Esophagus (tissue), 2 donors: Measurements from ENCODE around the gene CACNA1B. TPM values are rescaled to one million over a fixed set of nuclear protein-coding genes. Genes with fewer than 3 reads are reported as not detected.

ENCODE experiments used
- H3K27ac ChIP-seq, 2 donors: one replicate each; pipeline ENCODE4 v1.5.1; 2013; ENCODE audit warnings: low read depth in 2 of 2, mild to moderate bottlenecking in 2 of 2, inconsistent platforms in 1 of 2, low read length in 1 of 2, moderate library complexity in 1 of 2
- H3K27me3 ChIP-seq, 2 donors: one replicate each; pipeline ENCODE4 v1.6.1; 2013; ENCODE audit warnings: low read length in 2 of 2, control low read depth in 1 of 2, mild to moderate bottlenecking in 1 of 2; ENCODE audit not compliant: insufficient read depth in 2 of 2, control insufficient read depth in 1 of 2
- H3K36me3 ChIP-seq, 2 donors: one replicate each; pipeline ENCODE4 v1.6.1; 2013; ENCODE audit warnings: low read length in 1 of 2; ENCODE audit not compliant: control insufficient read depth in 2 of 2, insufficient read depth in 2 of 2
- H3K4me1 ChIP-seq, 2 donors: one replicate each; pipeline ENCODE4 v1.6.1; 2013; ENCODE audit warnings: low read length in 1 of 2; ENCODE audit not compliant: control insufficient read depth in 2 of 2, insufficient read depth in 2 of 2
- H3K4me3 ChIP-seq, 2 donors: one replicate each; pipeline ENCODE4 v1.5.1; 2013; ENCODE audit warnings: low read length in 2 of 2, mild to moderate bottlenecking in 2 of 2, low read depth in 1 of 2, moderate library complexity in 1 of 2
- H3K9me3 ChIP-seq, 2 donors: one replicate each; pipeline ENCODE4 v1.6.1; 2013; ENCODE audit warnings: mild to moderate bottlenecking in 2 of 2, low read depth in 1 of 2, low read length in 1 of 2, moderate library complexity in 1 of 2; ENCODE audit not compliant: control insufficient read depth in 2 of 2, insufficient read depth in 1 of 2
- WGBS, 2 donors: extraction: QIAGEN DNeasy Blood & Tissue Kit; methylation state at CpG; one replicate each; pipeline ENCODE4 v1.1.7; 2013; 5-methylcytosine and 5-hydroxymethylcytosine counted together
- polyA plus RNA-seq, 2 donors: library from polyadenylated mRNA; stranded (reverse); fragments of 200-250 nt; gene quantifications; one replicate each; pipeline ENCODE4 v1.2.3, GENCODE V29; 2013
- donor health status: healthy with polysubstance abuse.
- donor health status: Bipolar disorder and iron deficiency.

The CACNA1B gene
- polyA plus RNA-seq, 2 donors = under 0.01 TPM

- H3K4me1 ChIP-seq = no peaks in the 10 kb centered on the region
- H3K27ac ChIP-seq = no peak overlapping the region
- WGBS, 2 donors = 86 to 89% methylated on average over 4 of the region's 4 CpGs
- no peaks in the 10 kb centered on the region for H3K36me3 ChIP-seq
- H3K4me3 ChIP-seq = no peak overlapping the region
- no peaks in the 10 kb centered on the region for H3K27me3 ChIP-seq
- no peaks in the 10 kb centered on the region for H3K9me3 ChIP-seq
Observed at GRCh38 chr9:138052322-138052615, 174.7 kb downstream of the CACNA1B start.

DNA sequence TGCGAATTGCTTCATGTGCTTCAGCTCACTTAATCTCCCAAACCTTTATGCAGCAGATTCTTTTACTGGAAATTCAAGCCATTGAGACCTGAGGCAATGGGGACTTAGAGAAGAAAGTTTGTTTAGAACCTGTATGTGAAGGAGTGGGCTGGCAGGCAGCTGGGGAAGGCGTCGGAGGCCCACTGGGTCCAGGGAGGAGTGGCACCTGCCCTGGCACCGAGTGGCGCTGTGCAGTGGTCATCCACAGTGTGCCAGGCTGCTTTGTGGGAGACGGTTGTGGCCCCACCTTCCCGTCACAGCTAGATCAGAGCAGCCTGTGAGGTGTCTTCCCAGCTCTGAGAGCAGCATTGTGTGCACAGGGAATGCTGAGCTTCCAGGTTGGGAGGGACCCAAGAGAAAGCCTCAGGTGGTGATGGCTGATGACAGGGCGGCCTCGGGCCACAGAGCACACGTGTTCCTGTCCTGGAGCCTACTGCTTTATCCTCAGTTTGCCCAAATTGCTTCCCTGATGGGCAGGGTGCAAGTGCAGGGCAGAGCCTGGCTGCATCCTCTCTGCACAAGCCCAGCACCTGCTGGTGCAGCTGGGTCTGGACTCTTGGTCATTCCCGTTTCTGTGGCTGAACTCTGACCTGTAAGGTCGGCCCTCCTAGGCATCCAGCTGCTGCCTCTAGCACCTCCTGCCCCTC, 175.2 kb downstream of the CACNA1B start:
- H3K4me1 ChIP-seq = no peaks in the 10 kb centered on the region
- H3K27ac ChIP-seq = no peak overlapping the region
- H3K4me3 ChIP-seq = no peak overlapping the region
- H3K27me3 ChIP-seq = no peaks in the 10 kb centered on the region
- no peaks in the 10 kb centered on the region for H3K9me3 ChIP-seq
- 75 to 77% methylated on average over 12 of the region's 12 CpGs for WGBS, 2 donors
- H3K36me3 ChIP-seq = no peaks in the 10 kb centered on the region

DNA sequence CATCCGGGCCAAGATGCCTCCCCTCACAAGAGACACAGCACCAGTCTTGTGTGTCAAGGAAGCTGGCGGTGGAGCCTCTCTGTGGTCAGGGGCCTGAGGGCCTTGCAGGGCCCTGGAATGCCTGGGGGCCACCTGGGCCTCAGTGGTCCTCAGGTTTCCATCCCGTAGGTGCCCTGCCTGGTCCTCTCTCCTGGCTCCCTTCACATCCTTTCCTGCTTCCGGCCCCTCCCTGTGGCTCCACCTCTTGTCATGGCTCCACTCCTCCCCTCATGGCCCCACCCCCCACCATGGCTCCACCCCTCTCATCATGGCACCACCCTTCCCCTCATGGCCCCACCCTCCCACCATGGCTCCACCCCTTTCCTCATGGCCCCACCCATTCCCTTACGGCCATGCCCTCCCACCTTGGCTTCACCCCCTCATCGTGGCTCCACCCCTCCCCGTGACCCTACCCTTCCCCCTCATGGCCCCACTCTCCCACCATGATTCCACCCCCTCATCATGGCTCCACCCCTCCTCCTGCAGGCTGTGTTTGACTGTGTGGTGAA, 175.8 kb downstream of the CACNA1B start:
- Histone ChIP-seq H3K9me3 (no peaks in the 10 kb centered on the region), H3K4me1 (no peaks in the 10 kb centered on the region)
- 79 to 83% methylated on average over 7 of the region's 7 CpGs for WGBS, 2 donors

GRCh38 chr9:138053996-138054752, 176.6 kb downstream of the CACNA1B start:
- WGBS, 2 donors = 68 to 75% methylated on average over 16 of the region's 16 CpGs
- H3K9me3 ChIP-seq = no peaks in the 10 kb centered on the region
- H3K4me1 ChIP-seq = no peaks in the 10 kb centered on the region
- no peak overlapping the region for H3K27ac ChIP-seq
- H3K4me3 ChIP-seq = no peak overlapping the region
- H3K36me3 ChIP-seq = no peaks in the 10 kb centered on the region
- H3K27me3 ChIP-seq = no peaks in the 10 kb centered on the region

More for the DNA sequence above, 175.8 kb downstream of the CACNA1B start:
- H3K4me3 ChIP-seq = no peak overlapping the region
- H3K27ac ChIP-seq = no peak overlapping the region
- H3K36me3 ChIP-seq = no peaks in the 10 kb centered on the region
- no peaks in the 10 kb centered on the region for H3K27me3 ChIP-seq

- no peak overlapping the region for H3K27ac ChIP-seq
- no peak overlapping the region for H3K4me3 ChIP-seq
- no peaks in the 10 kb centered on the region for H3K9me3 ChIP-seq
- H3K27me3 ChIP-seq = no peaks in the 10 kb centered on the region
- 64 to 78% methylated on average over 8 of the region's 8 CpGs for WGBS, 2 donors
- H3K36me3 ChIP-seq = no peaks in the 10 kb centered on the region
- no peaks in the 10 kb centered on the region for H3K4me1 ChIP-seq
Observed at GRCh38 chr9:138057726-138058125, 180.1 kb downstream of the CACNA1B start.

DNA sequence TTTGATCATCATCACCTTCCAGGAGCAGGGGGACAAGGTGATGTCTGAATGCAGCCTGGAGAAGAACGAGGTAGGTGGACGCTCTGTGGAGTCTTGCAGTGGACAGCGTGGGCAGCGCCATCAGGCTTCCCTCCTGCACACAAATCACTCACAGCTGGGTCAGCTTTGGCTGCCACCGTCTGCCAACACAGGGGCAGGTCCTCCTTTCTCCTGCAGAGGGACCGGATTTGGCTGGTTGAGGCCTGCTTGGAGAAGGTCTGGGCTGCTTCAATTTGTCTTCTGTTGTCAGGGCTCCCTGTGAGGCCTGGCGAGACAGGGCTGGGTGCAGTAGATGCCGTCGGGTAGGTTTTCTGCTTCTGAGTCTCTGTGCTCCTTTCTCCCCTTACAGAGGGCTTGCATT, 180.6 kb downstream of the CACNA1B start:
- H3K27me3 ChIP-seq = no peaks in the 10 kb centered on the region
- 84 to 88% methylated on average over 9 of the region's 9 CpGs for WGBS, 2 donors
- H3K27ac ChIP-seq = no peak overlapping the region
- no peaks in the 10 kb centered on the region for H3K36me3 ChIP-seq
- H3K9me3 ChIP-seq = no peaks in the 10 kb centered on the region
- no peaks in the 10 kb centered on the region for H3K4me1 ChIP-seq
- H3K4me3 ChIP-seq = no peak overlapping the region

DNA sequence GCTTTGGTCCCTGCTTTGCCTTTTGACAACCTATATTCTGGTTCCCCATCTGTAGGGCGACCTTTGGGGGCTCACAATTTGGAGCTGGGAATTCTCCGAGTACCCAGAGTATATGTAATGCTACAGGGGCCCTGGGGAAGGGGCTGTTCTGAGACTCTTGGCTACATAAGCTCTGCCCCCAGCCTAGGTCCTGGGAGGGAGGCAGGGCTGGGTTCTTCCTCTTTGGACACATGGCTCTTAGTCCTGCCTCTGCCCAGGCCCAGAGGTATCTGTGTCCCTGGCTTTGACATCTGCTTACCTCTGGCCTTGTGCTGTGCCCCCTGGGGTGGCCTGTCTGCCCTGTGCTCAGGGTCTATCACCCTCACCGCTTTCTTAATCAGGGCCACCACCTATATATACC, 181.6 kb downstream of the CACNA1B start:
- H3K4me1 ChIP-seq = no peaks in the 10 kb centered on the region
- 78 to 84% methylated on average over 3 of the region's 3 CpGs for WGBS, 2 donors
- no peaks in the 10 kb centered on the region for H3K27me3 ChIP-seq
- H3K27ac ChIP-seq = no peak overlapping the region
- no peaks in the 10 kb centered on the region for H3K9me3 ChIP-seq
- no peak overlapping the region for H3K4me3 ChIP-seq
- H3K36me3 ChIP-seq = no peaks in the 10 kb centered on the region

DNA sequence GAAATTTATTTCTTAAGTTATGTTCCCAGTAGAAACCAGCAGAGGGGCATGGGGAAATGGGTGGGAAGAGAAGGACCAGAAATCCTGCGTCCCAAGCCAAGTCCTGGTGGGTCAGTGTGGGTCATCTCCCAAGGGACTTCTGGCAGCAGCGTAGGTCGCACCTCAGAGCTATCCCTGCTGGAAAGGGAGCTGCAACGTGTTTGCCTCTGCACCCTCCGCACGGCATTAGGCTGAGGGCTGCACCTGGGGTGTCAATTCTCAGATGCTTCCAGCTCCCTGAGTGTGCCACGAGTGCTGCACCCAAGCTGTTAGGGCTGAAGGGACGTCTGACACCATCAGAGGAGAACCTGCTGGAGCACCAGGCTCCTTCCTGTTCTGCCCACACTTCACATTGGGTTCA, 182.8 kb downstream of the CACNA1B start:
- H3K36me3 ChIP-seq = no peaks in the 10 kb centered on the region
- H3K4me3 ChIP-seq = no peak overlapping the region
- H3K27ac ChIP-seq = no peak overlapping the region
- no peaks in the 10 kb centered on the region for H3K9me3 ChIP-seq
- 76 to 80% methylated on average over 8 of the region's 8 CpGs for WGBS, 2 donors
- no peaks in the 10 kb centered on the region for H3K4me1 ChIP-seq
- H3K27me3 ChIP-seq = no peaks in the 10 kb centered on the region

DNA sequence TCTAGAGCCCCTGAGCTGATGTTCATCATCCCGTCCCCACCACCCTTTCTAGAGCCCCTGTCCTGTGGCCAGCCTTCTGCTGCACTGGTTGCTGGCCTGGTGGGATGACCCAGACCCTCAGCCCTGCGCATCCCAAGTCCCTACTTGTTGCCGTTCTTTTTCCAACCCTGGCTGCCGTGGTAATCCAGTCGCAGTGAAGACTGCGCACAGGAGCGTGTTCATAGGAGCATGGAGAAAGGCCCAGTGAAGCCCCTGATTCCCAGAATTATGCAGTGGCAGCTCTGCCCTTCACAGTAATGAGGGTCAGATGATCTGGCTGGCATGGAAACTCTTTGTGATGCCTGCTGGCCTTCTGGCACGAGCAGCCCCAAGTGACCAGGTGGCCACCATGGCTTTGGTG, 183.3 kb downstream of the CACNA1B start:
- no peaks in the 10 kb centered on the region for H3K36me3 ChIP-seq
- no peaks in the 10 kb centered on the region for H3K9me3 ChIP-seq
- H3K4me3 ChIP-seq = no peak overlapping the region
- no peak overlapping the region for H3K27ac ChIP-seq
- H3K27me3 ChIP-seq = no peaks in the 10 kb centered on the region
- no peaks in the 10 kb centered on the region for H3K4me1 ChIP-seq
- 84 to 88% methylated on average over 8 of the region's 8 CpGs for WGBS, 2 donors

DNA sequence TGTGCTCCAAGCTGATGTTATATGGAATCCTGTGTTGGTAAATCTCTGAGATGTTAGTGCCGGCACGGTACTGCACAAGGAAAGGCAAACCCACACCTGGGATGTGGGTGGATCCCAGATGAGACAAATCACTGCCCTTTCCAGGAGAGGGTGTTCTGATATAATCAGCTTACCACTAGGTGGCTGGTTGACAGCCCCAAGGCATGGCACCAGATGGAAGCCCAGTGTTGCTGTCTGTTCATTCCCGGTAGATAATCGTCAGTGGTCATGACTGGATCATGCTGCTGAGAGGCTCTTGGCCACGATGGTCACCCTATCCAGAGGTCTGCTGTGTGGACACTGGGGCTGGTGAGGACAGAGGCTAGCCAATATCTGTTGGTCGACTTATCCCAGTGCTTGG, 184.0 kb downstream of the CACNA1B start:
- Histone ChIP-seq H3K9me3 (no peaks in the 10 kb centered on the region), H3K4me1 (no peaks in the 10 kb centered on the region), H3K4me3 (no peak overlapping the region), H3K27ac (no peak overlapping the region), H3K27me3 (no peaks in the 10 kb centered on the region), H3K36me3 (no peaks in the 10 kb centered on the region)
- 85 to 86% methylated on average over 6 of the region's 6 CpGs for WGBS, 2 donors
